PFSK-1 (cell line): ENCODE data around the gene TMC8.

Experiments
- POLR2AphosphoS5 ChIP-seq: IDR thresholded peaks from 2 replicates; pipeline ENCODE4 v1.6.1; 2012; ENCODE audit warnings: low read depth, mild to moderate bottlenecking, control low read depth, low read length, moderate library complexity
- SIN3A ChIP-seq: IDR thresholded peaks from 2 replicates; pipeline ENCODE4 v1.6.1; 2012; ENCODE audit warnings: mild to moderate bottlenecking, low read length, moderate library complexity, borderline replicate concordance; ENCODE audit not compliant: insufficient read depth
- TAF1 ChIP-seq: IDR thresholded peaks from 2 replicates; pipeline ENCODE4 v1.6.1; 2012; ENCODE audit warnings: low read length, control low read depth, borderline replicate concordance; ENCODE audit not compliant: insufficient read depth

GRCh38 chr17:78180083-78180482 lies 49.5 kb downstream of the TMC8 start:
- TF ChIP-seq POLR2AphosphoS5 (no peak), SIN3A (no peak), TAF1 (no peak)
